Subcutaneous abdominal adipose tissue (tissue), 5 donors: Measurements from ENCODE around the gene CCDC141.

Experiments used
- H3K27ac ChIP-seq: one replicate; pipeline ENCODE4 v1.7.0; 2013; ENCODE audit warnings: low read depth, mild to moderate bottlenecking, inconsistent platforms, low read length, moderate library complexity
- H3K27me3 ChIP-seq, 5 donors: one replicate each; pipeline ENCODE4 v1.7.0; 2013; ENCODE audit warnings: low read length in 5 of 5, inconsistent platforms in 1 of 5; ENCODE audit not compliant: control insufficient read depth in 5 of 5, insufficient read depth in 4 of 5
- H3K36me3 ChIP-seq, 5 donors: one replicate each; pipeline ENCODE4 v1.7.0; 2013; ENCODE audit warnings: low read length in 5 of 5; ENCODE audit not compliant: control insufficient read depth in 5 of 5, insufficient read depth in 5 of 5
- H3K4me1 ChIP-seq, 5 donors: one replicate each; pipeline ENCODE4 v1.7.0; 2013; ENCODE audit warnings: low read length in 5 of 5, mild to moderate bottlenecking in 3 of 5, moderate library complexity in 1 of 5; ENCODE audit not compliant: control insufficient read depth in 5 of 5, insufficient read depth in 5 of 5
- H3K4me3 ChIP-seq, 5 donors: one replicate each; pipeline ENCODE4 v1.7.0; 2013; ENCODE audit warnings: low read length in 5 of 5, low read depth in 1 of 5
- H3K9ac ChIP-seq, 5 donors: one replicate each; pipeline ENCODE4 v1.7.0; 2013; ENCODE audit warnings: low read length in 5 of 5, mild to moderate bottlenecking in 4 of 5, moderate library complexity in 3 of 5
- H3K9me3 ChIP-seq, 5 donors: one replicate each; pipeline ENCODE4 v1.7.0; 2013; ENCODE audit warnings: low read length in 5 of 5; ENCODE audit not compliant: control insufficient read depth in 5 of 5
- donor health status: healthy.
- donor health status: healthy.
- donor health status: healthy.
- donor health status: healthy.
- donor health status: healthy.

Gene CCDC141

GRCh38 chr2:178949151-178949550 is 100.8 kb downstream of the CCDC141 start:
- Histone ChIP-seq H3K9ac (no peak overlapping the region), H3K4me3 (no peak overlapping the region), H3K36me3 (no peaks in the 10 kb centered on the region), H3K9me3 (peaks cover 0 to 6% (median 0%) of the 10 kb centered on the region in 5 donors), H3K27me3 (no peaks in the 10 kb centered on the region), H3K27ac (no peak overlapping the region), H3K4me1 (no peaks in the 10 kb centered on the region)

- H3K9me3 ChIP-seq = peaks cover 0 to 6% (median 0%) of the 10 kb centered on the region in 5 donors
- H3K36me3 ChIP-seq = no peaks in the 10 kb centered on the region
- no peak overlapping the region for H3K27ac ChIP-seq
- no peaks in the 10 kb centered on the region for H3K27me3 ChIP-seq
- no peak overlapping the region for H3K9ac ChIP-seq
- no peak overlapping the region for H3K4me3 ChIP-seq
- H3K4me1 ChIP-seq = no peaks in the 10 kb centered on the region
Observed at GRCh38 chr2:178947006-178947405, 102.9 kb downstream of the CCDC141 start.

GRCh38 chr2:178946494-178946893 is 103.4 kb downstream of the CCDC141 start:
- H3K27me3 ChIP-seq = no peaks in the 10 kb centered on the region
- H3K27ac ChIP-seq = no peak overlapping the region
- no peaks in the 10 kb centered on the region for H3K36me3 ChIP-seq
- H3K4me1 ChIP-seq = no peaks in the 10 kb centered on the region
- peaks cover 0 to 6% (median 0%) of the 10 kb centered on the region in 5 donors for H3K9me3 ChIP-seq
- no peak overlapping the region for H3K9ac ChIP-seq
- H3K4me3 ChIP-seq = no peak overlapping the region

GRCh38 chr2:178943745-178944144 is 106.2 kb downstream of the CCDC141 start:
- H3K4me3 ChIP-seq = no peak overlapping the region
- H3K27ac ChIP-seq = no peak overlapping the region
- H3K9ac ChIP-seq = no peak overlapping the region
- no peaks in the 10 kb centered on the region for H3K36me3 ChIP-seq
- peaks cover 0 to 6% (median 0%) of the 10 kb centered on the region in 5 donors for H3K9me3 ChIP-seq
- H3K4me1 ChIP-seq = no peaks in the 10 kb centered on the region
- no peaks in the 10 kb centered on the region for H3K27me3 ChIP-seq

- H3K9me3 ChIP-seq = peaks cover 0 to 12% (median 7%) of the 10 kb centered on the region in 5 donors
- no peaks in the 10 kb centered on the region for H3K4me1 ChIP-seq
- H3K9ac ChIP-seq = no peak overlapping the region
- H3K27me3 ChIP-seq = no peaks in the 10 kb centered on the region
- no peak overlapping the region for H3K27ac ChIP-seq
- H3K36me3 ChIP-seq = no peaks in the 10 kb centered on the region
- H3K4me3 ChIP-seq = no peak overlapping the region
Observed at GRCh38 chr2:178934571-178934970, 115.4 kb downstream of the CCDC141 start.

- H3K36me3 ChIP-seq = no peaks in the 10 kb centered on the region
- no peaks in the 10 kb centered on the region for H3K27me3 ChIP-seq
- peaks cover 0 to 12% (median 7%) of the 10 kb centered on the region in 5 donors for H3K9me3 ChIP-seq
- H3K4me1 ChIP-seq = no peaks in the 10 kb centered on the region
- no peak overlapping the region for H3K9ac ChIP-seq
- H3K27ac ChIP-seq = no peak overlapping the region
- no peak overlapping the region for H3K4me3 ChIP-seq
Observed at GRCh38 chr2:178933493-178933892, 116.4 kb downstream of the CCDC141 start.

- no peaks in the 10 kb centered on the region for H3K4me1 ChIP-seq
- H3K27me3 ChIP-seq = no peaks in the 10 kb centered on the region
- peaks cover 0 to 4% (median 0%) of the 10 kb centered on the region in 5 donors for H3K9me3 ChIP-seq
- no peak overlapping the region for H3K9ac ChIP-seq
- no peak overlapping the region for H3K27ac ChIP-seq
- no peaks in the 10 kb centered on the region for H3K36me3 ChIP-seq
- H3K4me3 ChIP-seq = no peak overlapping the region
Observed at GRCh38 chr2:178928077-178928476, 121.9 kb downstream of the CCDC141 start.

GRCh38 chr2:178927173-178927572 is 122.8 kb downstream of the CCDC141 start:
- Histone ChIP-seq H3K9me3 (peaks cover 0 to 4% (median 0%) of the 10 kb centered on the region in 5 donors), H3K27ac (no peak overlapping the region), H3K4me3 (peak overlapping the region in 1 of 5 donors; percentile 26), H3K36me3 (no peaks in the 10 kb centered on the region), H3K9ac (no peak overlapping the region), H3K4me1 (no peaks in the 10 kb centered on the region), H3K27me3 (no peaks in the 10 kb centered on the region)

- Histone ChIP-seq H3K9me3 (no peaks in the 10 kb centered on the region), H3K36me3 (no peaks in the 10 kb centered on the region), H3K9ac (no peak overlapping the region), H3K27me3 (no peaks in the 10 kb centered on the region), H3K27ac (no peak overlapping the region), H3K4me1 (no peaks in the 10 kb centered on the region), H3K4me3 (no peak overlapping the region)
Observed at GRCh38 chr2:178924817-178925216, 125.1 kb downstream of the CCDC141 start.

- no peaks in the 10 kb centered on the region for H3K4me1 ChIP-seq
- H3K27me3 ChIP-seq = no peaks in the 10 kb centered on the region
- no peaks in the 10 kb centered on the region for H3K36me3 ChIP-seq
- no peak overlapping the region for H3K9ac ChIP-seq
- H3K4me3 ChIP-seq = no peak overlapping the region
- H3K27ac ChIP-seq = no peak overlapping the region
- no peaks in the 10 kb centered on the region for H3K9me3 ChIP-seq
Observed at GRCh38 chr2:178923546-178923945, 126.4 kb downstream of the CCDC141 start.
